ENCODE results near the gene LCLAT1.

LCLAT1 gene

DNA sequence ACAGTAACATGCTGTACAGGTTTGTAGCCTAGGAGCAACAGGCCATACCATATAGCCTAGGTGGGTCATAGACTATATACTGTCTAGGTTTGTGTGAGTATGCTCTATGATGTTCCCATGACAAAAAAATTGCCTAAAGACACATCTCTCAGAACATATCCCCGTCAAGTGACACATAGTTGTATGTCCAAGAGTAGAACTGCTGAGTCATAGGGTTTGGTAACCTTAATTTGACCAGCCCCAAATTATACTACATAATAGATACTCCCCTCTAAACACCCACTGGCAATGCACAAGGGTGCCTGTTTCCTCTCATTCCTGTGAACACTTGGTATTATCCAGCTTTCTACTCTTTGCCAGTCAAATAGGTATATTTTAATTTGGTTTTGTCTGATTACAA is 161.6 kb downstream of the LCLAT1 start:
- TF ChIP-seq, protein P1, sequence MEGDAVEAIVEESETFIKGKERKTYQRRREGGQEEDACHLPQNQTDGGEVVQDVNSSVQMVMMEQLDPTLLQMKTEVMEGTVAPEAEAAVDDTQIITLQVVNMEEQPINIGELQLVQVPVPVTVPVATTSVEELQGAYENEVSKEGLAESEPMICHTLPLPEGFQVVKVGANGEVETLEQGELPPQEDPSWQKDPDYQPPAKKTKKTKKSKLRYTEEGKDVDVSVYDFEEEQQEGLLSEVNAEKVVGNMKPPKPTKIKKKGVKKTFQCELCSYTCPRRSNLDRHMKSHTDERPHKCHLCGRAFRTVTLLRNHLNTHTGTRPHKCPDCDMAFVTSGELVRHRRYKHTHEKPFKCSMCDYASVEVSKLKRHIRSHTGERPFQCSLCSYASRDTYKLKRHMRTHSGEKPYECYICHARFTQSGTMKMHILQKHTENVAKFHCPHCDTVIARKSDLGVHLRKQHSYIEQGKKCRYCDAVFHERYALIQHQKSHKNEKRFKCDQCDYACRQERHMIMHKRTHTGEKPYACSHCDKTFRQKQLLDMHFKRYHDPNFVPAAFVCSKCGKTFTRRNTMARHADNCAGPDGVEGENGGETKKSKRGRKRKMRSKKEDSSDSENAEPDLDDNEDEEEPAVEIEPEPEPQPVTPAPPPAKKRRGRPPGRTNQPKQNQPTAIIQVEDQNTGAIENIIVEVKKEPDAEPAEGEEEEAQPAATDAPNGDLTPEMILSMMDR (IDR thresholded peaks at IDR 0.05; ENCODE audit: low read depth, low read length, poor library complexity, severe bottlenecking), result no peak
- no peak for TF ChIP-seq EZH2phosphoT487 (IDR thresholded peaks at IDR 0.05; ENCODE audit: borderline replicate concordance, low read length)
- Histone ChIP-seq H3K36me3 (ENCODE audit: control insufficient read depth, low read length) (no peaks in the 10 kb centered on the region; the same call in none of the 2 replicates), H4K20me1 (ENCODE audit: control insufficient read depth, insufficient read depth, low read depth, low read length) (no peaks in the 10 kb centered on the region), H3F3A (ENCODE audit: control insufficient read depth, insufficient read depth) (no peaks in the 10 kb centered on the region), H3K4me2 (ENCODE audit: low read length) (no peak overlapping the region), H3K27me3 (ENCODE audit: control insufficient read depth, low read length) (no peaks in the 10 kb centered on the region), H3K9me2 (replicated peaks; ENCODE audit: control insufficient read depth, low read length) (no peaks in the 10 kb centered on the region), H3K9me3 (ENCODE audit: control insufficient read depth, insufficient read depth, low read length) (no peaks in the 10 kb centered on the region), H3K79me2 (ENCODE audit: control insufficient read depth, low read length) (no peaks in the 10 kb centered on the region), H3K27ac (ENCODE audit: low read depth, low read length) (no peak overlapping the region), H3K4me1 (ENCODE audit: control insufficient read depth, low read length) (peaks cover 26% of the 10 kb centered on the region), H3K4me3 (ENCODE audit: low read length) (no peak overlapping the region)

DNA sequence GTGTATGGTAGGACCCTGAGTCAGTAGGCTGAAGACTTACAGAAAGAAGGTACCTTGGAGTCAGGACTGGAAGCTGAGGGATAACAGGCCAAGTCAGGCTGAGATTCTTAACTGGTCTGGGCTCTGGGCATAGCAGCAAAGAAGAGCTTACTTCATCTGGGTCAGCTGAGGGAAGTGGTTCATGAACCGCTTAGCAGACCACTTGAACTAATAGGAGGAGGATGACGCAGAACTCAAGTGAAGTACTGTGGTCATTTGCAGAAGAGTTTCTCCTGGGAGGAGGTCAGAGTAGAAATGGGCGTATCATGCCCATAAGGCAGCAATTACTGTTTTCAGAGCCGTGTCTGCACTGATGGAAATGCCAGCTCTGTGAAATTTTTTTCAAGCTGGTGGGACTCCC is 164.5 kb downstream of the LCLAT1 start:
- Histone ChIP-seq H3K4me2 (ENCODE audit: low read length) (no peak overlapping the region), H4K20me1 (ENCODE audit: control insufficient read depth, insufficient read depth, low read depth, low read length) (no peaks in the 10 kb centered on the region), H3K27ac (ENCODE audit: low read depth, low read length) (no peak overlapping the region), H3K36me3 (ENCODE audit: control insufficient read depth, low read length) (no peaks in the 10 kb centered on the region; the same call in 1 of the 2 replicates), H3K4me3 (ENCODE audit: low read length) (no peak overlapping the region), H3K9me3 (ENCODE audit: control insufficient read depth, insufficient read depth, low read length) (no peaks in the 10 kb centered on the region), H3K9me2 (replicated peaks; ENCODE audit: control insufficient read depth, low read length) (no peaks in the 10 kb centered on the region), H3F3A (ENCODE audit: control insufficient read depth, insufficient read depth) (no peaks in the 10 kb centered on the region), H3K79me2 (ENCODE audit: control insufficient read depth, low read length) (no peaks in the 10 kb centered on the region), H3K4me1 (ENCODE audit: control insufficient read depth, low read length) (peaks cover 26% of the 10 kb centered on the region), H3K27me3 (ENCODE audit: control insufficient read depth, low read length) (no peaks in the 10 kb centered on the region)
- TF ChIP-seq, protein P1 (IDR thresholded peaks at IDR 0.05; ENCODE audit: low read depth, low read length, poor library complexity, severe bottlenecking), result no peak
- no peak for TF ChIP-seq EZH2phosphoT487 (IDR thresholded peaks at IDR 0.05; ENCODE audit: borderline replicate concordance, low read length)

DNA sequence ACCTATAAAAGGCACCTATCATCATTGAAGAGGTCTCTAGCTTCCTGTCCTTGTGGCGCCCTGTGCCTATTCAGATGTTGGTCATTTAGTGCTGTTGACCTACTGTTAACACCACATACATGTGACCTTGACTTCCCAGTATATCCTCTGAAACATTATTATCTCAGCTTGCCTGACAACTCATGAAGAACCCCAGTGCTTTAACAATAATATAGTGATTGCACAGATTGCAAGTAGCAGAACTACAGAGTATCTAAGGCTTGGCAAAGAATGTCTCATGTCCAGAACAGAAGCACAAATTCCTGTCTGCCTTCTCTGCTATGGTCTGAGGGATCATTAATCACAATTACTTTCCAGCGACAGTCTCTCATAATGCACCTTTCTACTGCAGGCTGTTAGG is 165.3 kb downstream of the LCLAT1 start:
- no peaks in the 10 kb centered on the region for H3K79me2 ChIP-seq (ENCODE audit: control insufficient read depth, low read length)
- no peak overlapping the region for H3K4me2 ChIP-seq (ENCODE audit: low read length)
- no peaks in the 10 kb centered on the region for H4K20me1 ChIP-seq (ENCODE audit: control insufficient read depth, insufficient read depth, low read depth, low read length)
- H3F3A ChIP-seq (ENCODE audit: control insufficient read depth, insufficient read depth), result no peaks in the 10 kb centered on the region
- TF ChIP-seq EZH2phosphoT487 (IDR thresholded peaks at IDR 0.05; ENCODE audit: borderline replicate concordance, low read length), result no peak
- TF ChIP-seq, protein P1 (IDR thresholded peaks at IDR 0.05; ENCODE audit: low read depth, low read length, poor library complexity, severe bottlenecking), result no peak
- no peaks in the 10 kb centered on the region for H3K9me2 ChIP-seq (replicated peaks; ENCODE audit: control insufficient read depth, low read length)
- no peaks in the 10 kb centered on the region for H3K9me3 ChIP-seq (ENCODE audit: control insufficient read depth, insufficient read depth, low read length)
- H3K27ac ChIP-seq (ENCODE audit: low read depth, low read length), result no peak overlapping the region
- no peaks in the 10 kb centered on the region for H3K27me3 ChIP-seq (ENCODE audit: control insufficient read depth, low read length)
- H3K4me3 ChIP-seq (ENCODE audit: low read length), result no peak overlapping the region
- H3K4me1 ChIP-seq (ENCODE audit: control insufficient read depth, low read length), result peaks cover 26% of the 10 kb centered on the region
- no peaks in the 10 kb centered on the region; the same call in 1 of the 2 replicates for H3K36me3 ChIP-seq (ENCODE audit: control insufficient read depth, low read length)

All from DOHH2 (cell line).